CD4-positive, alpha-beta T cell treated with Interleukin-21 for 1 hour (primary cell): ENCODE measurements around the gene PCDH9.

Experiments
- DNase-seq: peaks from one replicate; pipeline ENCODE4 v3.0.0-alpha.2; 2020

PCDH9 gene

DNA sequence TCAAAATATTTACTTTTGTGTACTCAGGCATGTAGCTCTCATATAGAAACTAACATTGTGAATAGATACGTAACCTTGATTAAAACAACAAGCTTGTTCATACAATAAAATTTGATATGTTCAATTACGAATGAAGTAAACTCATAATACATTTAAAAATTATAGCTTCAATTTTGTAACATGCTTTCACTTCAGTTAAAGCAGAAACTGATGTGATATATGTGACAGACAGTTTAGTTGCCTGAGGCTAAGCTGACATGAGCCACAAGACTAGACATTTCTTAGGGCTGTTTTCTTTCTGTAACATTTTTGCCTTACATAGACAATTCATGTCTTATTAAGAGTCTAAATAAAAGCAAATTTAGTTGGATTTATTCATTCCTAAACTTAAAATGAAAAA is 526.0 kb downstream of the PCDH9 start:
- no peak for DNase-seq

DNA sequence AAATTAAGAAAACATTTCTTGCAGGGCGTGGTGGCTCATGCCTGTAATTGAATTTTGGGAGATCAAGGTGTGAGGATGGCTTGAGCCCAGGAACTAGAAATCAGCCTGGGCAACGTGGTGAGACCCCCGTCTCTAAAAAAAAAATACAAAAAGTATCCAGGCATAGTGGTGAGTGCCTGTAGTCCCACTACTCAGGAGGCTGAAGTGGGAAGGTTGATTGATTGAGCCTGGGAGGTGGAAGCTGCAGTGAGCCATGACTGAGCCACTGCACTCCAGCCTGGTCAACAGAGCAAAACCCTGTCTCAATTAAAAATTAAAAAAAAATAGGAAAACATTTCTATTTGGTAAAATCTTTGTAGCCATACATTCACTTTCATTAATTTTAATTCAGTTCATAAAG is 526.5 kb downstream of the PCDH9 start:
- no peak for DNase-seq

DNA sequence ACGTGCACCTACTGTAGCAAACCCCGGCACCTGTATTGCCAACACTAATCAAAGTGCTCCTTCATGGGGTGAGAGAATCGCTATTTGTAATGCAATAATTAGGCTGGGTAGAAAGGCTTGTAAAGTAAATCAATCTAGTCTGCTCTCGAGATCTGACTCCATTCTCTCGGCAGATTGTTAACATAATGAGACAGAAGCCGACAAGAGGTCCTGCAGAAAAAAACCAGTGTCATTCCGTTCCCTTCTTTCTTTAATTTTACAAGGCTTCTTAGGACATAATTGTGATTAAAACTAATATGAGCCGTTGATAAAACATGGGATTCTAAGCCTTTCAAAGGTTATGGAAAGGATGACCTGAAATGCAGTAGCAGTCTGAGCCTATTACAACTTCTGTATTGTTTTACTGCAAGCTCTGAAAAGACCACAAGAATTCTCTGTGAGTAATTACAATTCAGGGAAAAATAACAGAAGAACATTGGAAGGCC is 530.0 kb downstream of the PCDH9 start:
- DNase-seq = no peak

DNA sequence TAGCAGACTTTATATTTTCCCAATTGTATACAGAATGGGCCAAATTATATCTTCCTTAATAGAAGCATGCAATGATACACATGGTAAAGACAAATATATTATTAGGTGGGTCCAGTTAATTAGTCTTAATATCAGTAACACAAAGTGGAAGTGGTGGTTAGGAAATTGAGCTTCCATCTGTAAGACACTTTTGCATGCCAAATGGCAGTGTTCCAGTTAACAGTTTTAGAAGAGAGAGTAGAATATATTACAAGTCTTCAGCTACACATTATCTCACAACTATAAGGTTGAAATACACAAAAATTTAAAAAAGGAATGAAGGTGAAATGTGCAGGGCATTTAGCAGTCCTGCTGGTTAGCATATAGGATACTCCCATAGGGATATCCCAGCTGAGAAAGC is 536.5 kb downstream of the PCDH9 start:
- DNase-seq = no peak

DNA sequence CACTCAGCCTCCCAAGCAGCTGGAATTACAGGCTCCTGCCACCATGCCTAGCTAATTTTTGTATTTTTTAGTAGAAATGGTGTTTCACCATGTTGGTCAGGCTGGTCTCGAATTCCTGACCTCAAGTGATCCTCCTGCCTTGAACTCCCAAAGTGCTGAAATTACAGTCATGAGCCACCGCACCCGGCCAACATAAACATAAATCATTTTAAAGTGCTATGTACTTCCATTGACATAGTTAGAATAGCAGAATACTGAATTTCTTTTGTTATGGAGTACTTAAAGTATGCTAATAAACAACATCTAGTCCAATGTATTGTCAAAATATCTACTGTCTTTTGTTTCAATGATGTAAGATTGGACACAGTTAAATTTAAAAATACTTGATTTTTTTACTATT is 539.0 kb downstream of the PCDH9 start:
- no peak for DNase-seq

DNA sequence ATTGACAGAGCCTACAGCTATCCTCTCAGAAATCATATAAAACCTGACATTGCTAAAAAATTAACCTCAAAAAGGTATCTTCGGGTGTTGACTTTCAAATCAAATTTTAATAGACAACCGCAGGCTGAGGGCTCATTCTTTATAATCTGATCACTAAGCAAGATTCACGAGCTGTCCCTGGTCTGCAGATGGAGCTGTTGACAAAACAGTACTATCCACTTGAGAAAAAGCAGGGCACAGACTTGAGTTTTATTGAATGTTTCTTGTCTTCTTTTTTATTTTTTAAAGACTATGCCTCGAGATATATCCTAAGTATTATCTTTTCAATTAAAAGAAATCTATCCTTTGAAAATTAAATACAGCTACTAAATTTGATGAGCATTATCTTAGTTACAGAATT is 540.5 kb downstream of the PCDH9 start:
- no peak for DNase-seq

GRCh38 chr13:66689037-66689619 is 541.0 kb downstream of the PCDH9 start:
- DNase-seq = no peak

DNA sequence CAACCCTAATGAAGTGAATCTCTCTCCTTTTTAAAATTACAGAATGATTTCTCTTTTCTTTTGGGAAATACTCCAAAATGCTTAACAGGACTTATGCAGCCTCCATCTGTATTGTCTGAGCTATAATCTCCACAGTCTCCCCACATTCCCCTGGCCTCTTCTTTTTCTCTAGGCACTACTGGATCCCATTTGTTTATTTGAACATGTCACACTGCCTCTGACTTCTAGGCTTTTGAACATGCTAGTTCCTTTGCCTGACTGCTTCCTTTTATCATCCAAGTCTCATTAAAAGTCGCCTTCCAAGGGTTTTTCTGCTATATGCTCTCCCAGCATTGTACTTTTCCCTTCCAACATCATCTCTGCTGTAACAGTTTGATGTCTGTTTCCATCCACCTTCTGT is 548.7 kb downstream of the PCDH9 start:
- DNase-seq = no peak

DNA sequence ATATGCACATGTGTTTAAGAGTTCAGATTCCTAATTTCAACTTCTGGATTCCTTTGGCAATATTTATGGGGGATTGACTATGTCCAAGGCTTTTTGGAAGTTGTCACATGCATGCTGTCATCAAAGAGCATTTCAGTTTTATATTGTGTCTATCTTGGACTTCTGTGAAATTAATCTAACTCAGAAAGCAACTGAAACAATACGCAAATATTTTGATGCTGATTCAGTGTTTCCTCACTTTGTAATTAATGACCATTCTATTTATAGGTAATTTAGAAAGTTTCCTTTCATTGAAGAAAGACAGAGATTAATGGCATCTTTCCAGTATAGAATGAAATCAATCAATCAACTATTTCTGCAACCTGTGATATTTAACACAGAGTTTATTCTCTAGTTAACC is 550.1 kb downstream of the PCDH9 start:
- no peak for DNase-seq

DNA sequence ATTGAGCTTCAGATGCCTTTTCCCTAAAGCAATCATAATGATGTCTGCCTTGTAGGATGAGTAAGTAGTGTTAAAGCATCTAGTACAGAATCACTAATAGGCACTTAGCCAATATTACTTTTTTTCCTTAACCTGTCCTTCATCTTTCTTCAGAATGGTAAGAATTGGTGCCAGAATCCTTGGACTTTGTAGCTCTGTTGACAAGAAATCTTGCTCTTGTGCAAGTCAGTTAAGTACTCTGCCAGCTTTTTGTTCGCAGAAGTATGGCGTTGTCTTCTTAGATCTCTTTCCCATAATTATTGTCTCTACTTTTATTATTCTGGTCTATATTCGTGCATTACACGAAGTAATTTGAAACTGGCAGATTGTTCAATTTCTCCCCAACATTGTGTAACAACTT is 554.5 kb downstream of the PCDH9 start:
- no peak for DNase-seq

- no peak for DNase-seq
Measured at GRCh38 chr13:66673401-66673800, 556.7 kb downstream of the PCDH9 start.

DNA sequence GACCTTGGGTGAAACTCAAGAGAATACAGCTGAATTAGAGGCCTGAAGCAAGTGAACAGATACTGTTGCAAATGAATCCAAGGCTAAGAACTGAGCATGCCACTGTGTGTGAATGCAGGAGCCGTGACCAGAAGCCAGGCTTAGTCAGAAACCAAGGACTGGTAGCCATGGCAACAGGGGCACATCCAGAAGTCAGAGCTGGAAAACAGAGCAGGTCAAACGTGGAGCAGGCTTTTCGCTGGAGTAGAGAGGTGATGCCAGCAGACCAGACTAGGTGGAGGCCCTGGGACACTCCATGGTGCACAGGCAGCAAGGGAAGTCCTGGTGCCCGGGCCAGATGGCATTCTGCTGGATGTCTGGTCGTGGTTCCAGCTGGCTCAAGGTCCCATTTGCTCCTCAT is 564.1 kb downstream of the PCDH9 start:
- no peak for DNase-seq

DNA sequence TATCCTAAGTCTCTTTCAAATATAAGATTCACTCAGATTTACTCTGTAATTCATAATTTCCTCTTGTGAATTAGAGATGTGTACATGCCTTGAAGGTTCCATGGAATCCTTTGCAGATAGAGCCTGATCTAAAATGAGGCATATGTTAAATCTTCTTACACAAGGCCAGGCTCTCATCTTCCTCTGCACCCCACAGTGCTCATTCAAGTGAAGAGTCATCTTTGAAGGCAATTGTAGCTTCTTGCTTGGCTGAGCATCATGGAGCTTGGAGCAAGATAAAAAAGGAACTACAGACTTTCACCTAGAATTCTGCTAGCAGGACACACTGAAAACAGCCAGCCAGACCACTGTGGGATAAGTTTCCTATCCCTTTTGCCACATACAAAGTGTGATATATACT is 566.4 kb downstream of the PCDH9 start:
- no peak for DNase-seq

DNA sequence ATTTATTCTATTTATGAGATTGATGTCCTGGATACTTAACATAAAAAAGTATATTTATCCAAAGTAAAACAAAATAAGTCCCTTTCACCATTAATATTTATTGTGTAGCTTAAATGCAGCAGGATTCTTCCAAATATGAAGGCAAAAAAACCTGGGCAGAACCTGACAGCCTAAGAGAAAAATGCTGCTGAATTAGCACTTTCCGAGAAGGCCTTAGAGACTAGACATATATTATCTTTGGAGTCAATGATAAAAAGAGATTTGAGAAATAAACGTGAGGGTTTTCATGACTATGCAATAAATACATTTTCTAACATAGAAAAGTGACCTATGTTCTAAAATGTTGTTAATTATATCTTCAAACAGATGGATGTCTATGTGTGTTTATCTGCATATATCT is 566.9 kb downstream of the PCDH9 start:
- no peak for DNase-seq

DNA sequence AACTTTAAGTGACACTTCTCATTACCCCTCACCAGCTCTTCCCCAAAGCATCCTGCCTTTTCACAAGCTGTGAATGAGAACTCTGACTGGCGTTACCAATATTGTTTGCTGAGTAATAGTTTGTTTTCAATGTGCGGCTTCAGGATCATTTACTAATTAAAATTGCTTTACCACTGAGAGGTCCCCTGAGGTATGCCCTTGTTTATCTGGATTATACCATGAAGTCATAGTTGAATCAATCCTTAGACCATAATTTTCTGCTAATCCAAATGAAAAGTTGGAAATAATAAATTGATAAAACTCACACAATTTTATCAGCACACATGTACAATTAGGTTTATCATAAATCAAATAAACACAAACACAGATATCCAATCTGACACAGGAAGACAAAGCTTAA is 568.8 kb downstream of the PCDH9 start:
- DNase-seq = no peak

DNA sequence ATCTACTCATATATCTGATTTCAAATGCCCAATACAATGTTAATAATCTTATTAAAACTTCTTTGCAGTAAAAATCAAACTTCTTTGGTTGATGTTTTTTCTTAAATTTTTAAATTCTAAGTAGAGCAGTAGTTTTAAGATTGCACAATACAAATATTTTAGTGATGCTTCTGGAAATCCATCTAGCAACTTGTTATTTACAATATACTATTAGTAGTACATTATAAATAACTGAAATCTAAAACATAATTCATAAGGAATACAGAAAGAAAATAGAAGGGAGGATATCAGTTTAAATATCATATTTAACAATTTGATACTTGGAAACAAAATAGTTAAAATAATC is 569.7 kb downstream of the PCDH9 start:
- DNase-seq = no peak

- DNase-seq = no peak
Measured at GRCh38 chr13:66659701-66660467, 570.3 kb downstream of the PCDH9 start.

- DNase-seq = no peak
Measured at GRCh38 chr13:66659286-66659685, 570.9 kb downstream of the PCDH9 start.

DNA sequence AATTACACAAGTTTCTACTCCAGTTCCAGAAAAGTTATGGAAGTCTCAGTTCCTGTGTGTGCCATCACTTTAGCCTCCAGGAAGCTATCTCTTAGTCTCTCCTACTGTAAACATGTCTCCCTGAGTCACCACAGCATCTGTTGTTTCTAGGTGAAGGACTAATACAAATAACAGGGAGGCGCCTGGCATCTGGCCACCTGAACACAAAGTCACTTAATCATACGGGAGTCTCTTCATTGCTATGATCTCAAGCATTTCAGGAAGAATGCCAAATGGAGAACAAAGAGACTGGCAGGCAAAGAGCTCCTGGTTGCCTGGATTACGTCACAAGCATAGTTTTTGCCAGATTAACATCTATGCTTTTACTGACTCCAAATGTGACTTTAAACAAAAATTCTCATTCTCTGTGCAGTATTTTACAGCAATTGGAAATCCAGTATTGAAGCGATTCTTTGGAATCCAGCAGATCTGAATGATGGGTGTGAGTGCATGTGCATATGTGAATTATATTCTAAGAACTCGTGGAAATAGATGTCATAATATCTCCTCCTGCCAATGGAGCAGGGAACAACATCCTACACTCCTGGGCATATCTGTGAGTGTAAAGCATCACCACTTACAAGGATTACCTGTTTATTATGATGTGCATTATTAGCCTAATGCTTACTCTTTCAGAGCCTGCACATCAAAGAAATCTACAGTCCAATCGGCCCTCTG is 572.8 kb downstream of the PCDH9 start:
- no peak for DNase-seq

DNA sequence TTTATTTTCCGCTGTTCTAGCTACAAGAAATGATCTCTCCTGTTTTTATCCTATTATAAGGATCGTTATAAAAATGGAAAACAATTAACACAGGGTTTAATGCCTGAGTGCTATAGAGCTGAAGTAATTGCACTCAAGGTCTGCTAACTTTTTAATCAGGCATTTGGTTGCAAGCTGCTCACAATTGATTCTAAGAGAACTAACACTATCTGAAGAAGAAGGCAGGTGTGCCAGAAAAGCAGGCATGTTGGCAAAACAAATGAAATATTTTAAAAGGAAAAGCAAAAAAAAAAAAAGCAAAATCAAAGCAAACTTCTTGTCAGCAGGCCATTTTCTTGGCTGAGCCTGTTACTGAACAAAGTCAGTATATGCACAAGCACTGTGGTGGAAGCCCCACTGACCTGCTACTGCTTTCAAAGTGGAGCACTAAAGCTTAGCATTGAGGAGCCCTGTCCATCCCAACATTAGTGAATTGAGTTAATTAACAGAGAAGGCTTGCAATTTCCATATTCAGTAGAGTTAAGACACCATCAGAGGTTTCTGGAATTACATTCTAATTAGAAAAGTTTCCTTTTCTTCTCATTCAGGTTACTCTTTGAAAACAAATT is 574.2 kb downstream of the PCDH9 start:
- DNase-seq = no peak

GRCh38 chr13:66644855-66645460 is 585.2 kb downstream of the PCDH9 start:
- DNase-seq = no peak

DNA sequence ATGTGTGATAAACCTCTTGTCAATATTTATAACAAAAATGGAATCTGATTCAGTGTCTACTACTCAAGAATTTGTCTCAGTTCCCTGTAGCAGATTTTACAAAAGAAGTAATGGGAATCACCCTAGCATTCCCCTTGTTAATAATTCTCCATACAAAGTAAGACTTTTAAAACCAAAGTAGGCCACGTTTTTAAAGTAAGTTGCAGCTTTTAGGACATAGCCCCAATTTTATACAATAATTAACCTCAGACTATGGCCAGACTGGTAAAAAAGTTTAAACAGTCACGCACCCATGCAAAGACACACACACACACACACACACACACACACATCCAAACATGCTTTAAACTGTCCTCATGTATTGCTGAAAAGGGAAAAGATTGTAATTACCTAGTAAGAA is 589.9 kb downstream of the PCDH9 start:
- no peak for DNase-seq

DNA sequence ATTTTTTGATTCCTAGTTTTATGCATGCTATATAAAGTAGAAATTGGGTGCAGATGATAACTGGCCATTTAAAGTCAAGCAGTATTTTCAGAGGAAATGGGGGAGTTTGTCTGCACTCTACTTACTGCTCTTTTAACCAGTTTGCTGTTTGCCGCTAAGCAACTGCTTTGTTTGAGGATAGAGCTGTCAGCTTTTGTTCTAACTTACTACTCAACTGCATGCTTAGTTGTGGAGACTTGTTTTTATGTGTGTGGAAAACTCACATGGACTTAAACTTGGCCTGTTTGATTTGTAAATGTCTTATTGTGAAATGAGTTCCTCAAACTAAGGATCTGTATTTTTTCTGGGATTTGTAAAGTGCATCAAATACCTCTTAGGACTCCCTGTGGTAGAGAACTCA is 591.1 kb downstream of the PCDH9 start:
- no peak for DNase-seq

DNA sequence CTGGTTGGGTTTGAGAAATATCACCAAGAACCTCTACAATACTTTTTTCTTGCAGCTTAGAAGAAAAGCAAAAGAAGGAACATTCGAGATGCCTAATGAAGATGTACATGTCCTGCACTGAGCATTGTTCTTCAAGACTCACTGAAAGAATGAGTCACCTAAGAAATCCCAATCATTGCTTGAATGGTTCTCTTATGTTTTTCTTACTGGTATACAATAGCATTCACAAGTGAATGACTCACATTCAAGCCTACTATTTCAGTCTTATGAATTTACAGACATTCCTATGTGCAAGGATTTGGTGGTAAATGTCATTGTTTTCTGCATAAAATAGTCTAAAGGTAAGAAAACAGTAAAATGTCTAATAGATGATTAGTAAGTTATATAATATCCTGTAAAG is 594.6 kb downstream of the PCDH9 start:
- DNase-seq = no peak
